SH-SY5Y (cell line): ENCODE results near the gene CACNA1A.

ENCODE experiments used
- GATA2 ChIP-seq: IDR thresholded peaks from 2 replicates; pipeline ENCODE4 v1.6.1; 2011; ENCODE audit warnings: mild to moderate bottlenecking, low read depth, low read length
- GATA3 ChIP-seq: IDR thresholded peaks from 2 replicates; pipeline ENCODE4 v1.6.1; 2011; ENCODE audit warnings: low read depth, mild to moderate bottlenecking, low read length, moderate library complexity

The CACNA1A gene

GRCh38 chr19:13339869-13340268 lies 166.4 kb downstream of the CACNA1A start:
- TF ChIP-seq GATA3: no peak
- no peak for TF ChIP-seq GATA2

GRCh38 chr19:13337181-13337580 lies 169.1 kb downstream of the CACNA1A start:
- TF ChIP-seq GATA2 (no peak), GATA3 (no peak)

- no peak for TF ChIP-seq GATA3
- no peak for TF ChIP-seq GATA2
These were observed 171.3 kb downstream of the CACNA1A start for GRCh38 chr19:13334801-13335481.

GRCh38 chr19:13330285-13330684 lies 176.0 kb downstream of the CACNA1A start:
- TF ChIP-seq GATA3 (no peak), GATA2 (no peak)

GRCh38 chr19:13329766-13330165 lies 176.5 kb downstream of the CACNA1A start:
- TF ChIP-seq GATA3: no peak
- TF ChIP-seq GATA2: no peak

- TF ChIP-seq GATA2 (no peak), GATA3 (no peak)
These were observed 178.0 kb downstream of the CACNA1A start for GRCh38 chr19:13328241-13328640.

- no peak for TF ChIP-seq GATA2
- TF ChIP-seq GATA3: no peak
These were observed 186.8 kb downstream of the CACNA1A start for GRCh38 chr19:13319526-13319925.

- no peak for TF ChIP-seq GATA2
- no peak for TF ChIP-seq GATA3
These were observed 188.1 kb downstream of the CACNA1A start for GRCh38 chr19:13318190-13318589.

GRCh38 chr19:13315495-13315894 lies 190.8 kb downstream of the CACNA1A start:
- TF ChIP-seq GATA3: no peak
- no peak for TF ChIP-seq GATA2

GRCh38 chr19:13314761-13315160 lies 191.5 kb downstream of the CACNA1A start:
- TF ChIP-seq GATA3 (no peak), GATA2 (no peak)

GRCh38 chr19:13313875-13314274 lies 192.4 kb downstream of the CACNA1A start:
- no peak for TF ChIP-seq GATA2
- TF ChIP-seq GATA3: no peak

- TF ChIP-seq GATA3: no peak
- TF ChIP-seq GATA2: no peak
These were observed 196.4 kb downstream of the CACNA1A start for GRCh38 chr19:13309864-13310263.

GRCh38 chr19:13303381-13304129 lies 202.7 kb downstream of the CACNA1A start:
- TF ChIP-seq GATA2 (no peak), GATA3 (no peak)

GRCh38 chr19:13302526-13303270 lies 203.6 kb downstream of the CACNA1A start:
- TF ChIP-seq GATA2 (no peak), GATA3 (no peak)
